Posterior vena cava (tissue), 2 donors: ENCODE data around the gene UGGT2. TPM values are rescaled to one million over a fixed set of nuclear protein-coding genes. Genes with fewer than 3 reads are reported as not detected.
"Not testable (repeated sequence)": the region's sequence is repeated elsewhere in the genome, so short reads cannot be mapped to it uniquely, and the experiment has no call there.

Experiments used
- DNase-seq: peaks from one replicate; pipeline ENCODE4 v3.0.0-alpha.2; 2020; ENCODE audit warnings: low spot score
- intact Hi-C, 2 donors: fragments of 100-400 bp; cut with DNase I; formaldehyde crosslinking; loops; one replicate each; pipeline versions ENCODE4 v1.14.1 to v1.14.2; 2022 to 2023
- total RNA-seq, 2 donors: library from RNA; stranded (reverse); fragmentation: NEBNext Ultra II Directional; extraction: Animal tissue kit (Norgen Biotek cat#: 25700); gene quantifications; one replicate each; pipeline ENCODE4 v1.2.1, GENCODE V29; 2021
- donor health status: DM: yes; HTN: yes; CAD: no.
- donor health status: DM: yes; HTN: yes; CAD: no.

Gene UGGT2
- total RNA-seq, 2 donors from 2014 or later: 53.9 to 59.1 TPM

DNA sequence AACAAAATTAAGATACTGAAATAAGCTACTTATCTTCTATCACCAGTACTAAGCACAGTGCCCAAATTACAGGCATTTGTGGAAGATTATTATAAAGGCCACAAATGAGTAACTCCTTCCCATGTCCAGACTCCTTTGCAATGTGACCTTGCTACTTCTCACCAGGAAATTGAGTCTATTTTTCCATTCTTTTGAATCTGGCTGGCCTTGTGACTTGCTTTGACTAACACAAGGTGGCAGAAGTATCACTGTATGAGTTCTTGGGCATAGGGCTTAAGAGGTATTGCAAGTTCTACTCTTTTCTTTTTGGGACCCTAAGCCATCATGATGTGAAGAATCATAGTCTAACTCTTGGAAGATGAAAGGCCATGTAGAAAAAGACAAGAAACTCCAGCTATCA, 49.9 kb downstream of the UGGT2 start:
- intact Hi-C loops: no loop called here
- no peak for DNase-seq

DNA sequence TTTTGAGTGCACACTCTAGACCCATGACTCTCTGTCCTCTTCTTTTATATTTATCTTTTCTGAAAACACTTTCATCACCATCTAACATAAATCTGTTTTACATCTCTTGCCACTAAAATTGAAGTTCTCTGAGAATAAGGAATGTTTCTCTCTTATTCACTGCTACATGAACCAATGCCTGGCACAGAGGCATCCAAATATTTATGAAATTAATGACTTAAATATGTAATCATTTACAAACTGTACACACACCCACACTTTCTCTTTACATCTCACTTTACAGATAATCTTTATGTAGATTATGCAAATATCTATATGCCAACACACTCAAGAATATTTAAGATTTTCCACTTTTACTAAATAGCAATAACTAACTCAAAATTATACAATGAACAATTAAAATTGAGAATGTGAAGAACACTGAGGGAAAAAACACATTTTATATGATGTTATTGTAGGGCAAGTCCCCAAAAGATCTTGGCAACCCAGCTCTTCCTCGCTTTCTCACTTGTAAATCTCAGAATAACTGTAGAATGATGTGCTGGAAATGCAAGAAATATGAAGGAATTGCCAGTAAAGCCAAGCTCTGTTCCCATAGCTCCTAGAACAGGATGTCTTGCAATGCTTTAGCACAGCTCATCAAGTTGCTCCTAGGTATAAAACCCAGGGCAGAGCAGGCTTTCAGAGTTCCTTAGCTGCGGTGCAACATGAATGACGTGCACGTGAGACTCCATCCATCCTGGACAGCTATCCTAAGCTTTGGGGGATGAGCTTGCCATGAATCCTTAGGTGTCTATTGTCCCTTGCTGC, 50.7 kb downstream of the UGGT2 start:
- intact Hi-C loops: no loop called here
- DNase-seq: no peak

DNA sequence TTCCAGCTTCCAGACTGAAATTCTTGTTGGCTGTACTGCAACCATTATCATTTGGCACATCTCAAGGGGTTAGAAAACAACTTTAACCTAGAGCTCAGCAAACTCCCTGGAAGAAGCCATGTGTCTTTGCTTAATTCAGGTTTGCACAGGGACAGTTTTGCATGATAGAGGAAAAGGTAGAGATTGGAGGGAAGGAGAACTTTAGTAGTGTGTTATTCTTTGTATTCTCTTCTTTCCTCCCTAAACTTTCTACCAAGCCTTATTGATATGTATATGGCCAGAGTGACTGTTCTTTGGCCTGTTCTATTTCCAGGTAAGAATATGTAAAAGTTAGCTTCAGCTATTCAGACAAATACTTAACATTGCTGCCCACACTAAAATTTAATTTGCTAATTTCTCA, 53.1 kb downstream of the UGGT2 start:
- no peak for DNase-seq
- intact Hi-C loops: no loop called here

DNA sequence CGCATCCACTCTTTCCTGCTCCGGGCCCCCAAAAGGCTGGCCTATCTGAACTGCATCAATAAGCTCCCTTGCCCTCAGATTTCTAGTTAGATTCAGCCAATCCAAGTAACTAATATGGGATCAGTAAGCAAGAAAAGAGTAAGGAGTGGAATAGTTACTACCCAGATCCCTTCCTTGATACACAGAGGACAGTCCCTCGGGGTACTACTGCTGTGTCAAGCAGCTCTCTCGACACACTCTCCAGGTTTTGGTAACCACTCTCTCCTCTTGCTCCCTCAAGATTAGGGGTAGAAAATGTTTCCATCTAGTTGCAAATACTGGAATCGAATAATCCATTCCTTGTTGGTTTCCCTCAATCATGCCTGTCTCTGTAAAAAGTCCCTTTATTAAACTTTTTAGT, 65.4 kb downstream of the UGGT2 start:
- DNase-seq: no peak
- intact Hi-C loops: no loop called here

DNA sequence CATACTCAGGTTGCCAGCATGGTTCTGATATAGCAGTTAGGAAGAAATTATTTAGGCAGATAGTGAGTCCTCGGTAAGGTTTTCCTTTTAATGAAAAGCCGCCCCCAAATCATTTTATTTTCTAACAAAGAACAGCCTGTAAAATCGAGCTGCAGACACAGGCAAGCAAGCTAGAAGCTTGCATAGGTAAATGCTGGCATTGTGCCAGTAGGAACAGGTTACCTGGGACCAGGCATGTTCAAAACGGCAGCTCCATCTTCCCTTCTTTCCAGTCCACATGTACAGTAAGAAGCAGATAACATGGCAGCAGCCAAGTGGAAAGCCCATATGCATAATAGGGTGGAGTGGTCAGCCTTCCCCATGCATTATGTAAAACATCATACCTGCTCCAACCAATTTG, 71.1 kb downstream of the UGGT2 start:
- DNase-seq: no peak
- intact Hi-C loops: no loop called here

DNA sequence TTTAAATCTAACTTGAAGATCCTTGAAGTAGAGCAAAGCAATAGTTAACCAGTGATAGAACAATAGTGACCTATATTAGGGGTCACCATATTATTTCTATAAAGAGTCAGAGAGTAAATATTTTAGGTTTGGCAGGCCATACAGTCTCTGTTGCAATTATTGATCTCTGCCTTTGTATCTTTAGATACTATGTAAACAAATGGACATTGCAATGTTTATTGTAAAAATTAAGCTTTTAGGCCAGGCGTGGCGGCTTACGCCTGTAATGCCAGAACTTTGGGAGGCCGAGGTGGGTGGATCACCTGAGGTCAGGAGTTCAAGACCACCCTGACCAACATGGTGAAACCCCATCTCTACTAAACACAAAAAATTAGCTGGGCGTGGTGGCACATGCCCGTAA, 80.5 kb downstream of the UGGT2 start:
- DNase-seq, intact Hi-C loops: not testable (repeated sequence)

DNA sequence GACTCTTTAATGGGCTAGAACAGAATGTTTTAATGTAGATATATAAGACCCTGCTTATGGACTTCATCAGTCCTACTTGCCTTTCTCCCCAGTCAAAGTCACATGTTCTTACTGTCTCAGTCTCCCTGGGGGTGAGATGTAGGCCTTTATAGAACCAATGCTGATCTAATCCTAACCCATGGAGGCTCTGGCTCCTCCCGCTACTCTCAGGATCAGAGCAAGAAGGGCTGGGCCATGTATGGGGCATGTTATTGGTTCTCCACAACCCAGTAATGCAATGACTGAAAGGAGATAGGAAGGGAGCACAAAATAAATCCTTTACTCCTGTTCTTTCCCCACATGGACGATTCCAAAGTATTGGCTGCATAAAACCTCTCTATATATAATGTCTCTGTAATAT, 82.3 kb downstream of the UGGT2 start:
- intact Hi-C loops: no loop called here
- no peak for DNase-seq

DNA sequence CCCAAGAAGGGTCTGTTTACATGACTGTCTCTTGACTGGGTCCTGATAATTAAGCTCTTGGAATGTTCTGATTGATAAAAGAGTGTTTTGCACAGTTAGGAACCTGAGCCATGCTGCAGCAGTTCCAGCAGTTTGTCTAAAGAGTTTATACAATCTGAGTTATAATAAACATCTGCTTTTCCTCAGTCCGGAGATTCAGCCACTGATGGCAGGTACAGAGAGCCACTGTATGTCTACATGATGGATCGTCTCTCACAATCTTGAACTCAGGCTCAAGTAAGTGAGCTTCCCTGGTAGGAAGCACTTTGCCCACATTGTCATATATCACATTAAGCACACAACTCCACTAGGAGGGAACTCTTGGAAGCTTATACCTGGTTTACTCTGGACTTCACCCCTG, 84.3 kb downstream of the UGGT2 start:
- intact Hi-C loops: no loop called here

DNA sequence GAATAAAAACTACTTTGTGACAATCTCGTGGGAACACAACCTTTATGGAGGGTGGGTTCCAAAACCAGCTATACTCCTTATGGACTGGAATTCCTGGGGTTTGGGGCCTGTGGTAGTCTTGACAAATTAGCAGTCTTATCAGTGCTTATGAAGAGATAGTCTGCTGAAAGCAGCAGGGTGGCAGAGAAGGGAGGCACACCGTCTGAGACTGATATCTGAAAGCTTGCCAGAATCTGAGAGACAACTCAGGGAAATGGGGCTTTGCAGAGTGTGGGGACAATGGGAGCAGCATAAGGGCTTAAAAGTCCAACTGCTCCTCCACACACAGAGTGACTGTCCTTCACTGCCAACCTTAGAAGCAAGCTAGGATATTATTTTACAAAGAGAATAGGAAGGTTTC, 95.9 kb downstream of the UGGT2 start:
- intact Hi-C loops: no loop called here

More for the DNA sequence above, 84.3 kb downstream of the UGGT2 start:
- DNase-seq: no peak

DNA sequence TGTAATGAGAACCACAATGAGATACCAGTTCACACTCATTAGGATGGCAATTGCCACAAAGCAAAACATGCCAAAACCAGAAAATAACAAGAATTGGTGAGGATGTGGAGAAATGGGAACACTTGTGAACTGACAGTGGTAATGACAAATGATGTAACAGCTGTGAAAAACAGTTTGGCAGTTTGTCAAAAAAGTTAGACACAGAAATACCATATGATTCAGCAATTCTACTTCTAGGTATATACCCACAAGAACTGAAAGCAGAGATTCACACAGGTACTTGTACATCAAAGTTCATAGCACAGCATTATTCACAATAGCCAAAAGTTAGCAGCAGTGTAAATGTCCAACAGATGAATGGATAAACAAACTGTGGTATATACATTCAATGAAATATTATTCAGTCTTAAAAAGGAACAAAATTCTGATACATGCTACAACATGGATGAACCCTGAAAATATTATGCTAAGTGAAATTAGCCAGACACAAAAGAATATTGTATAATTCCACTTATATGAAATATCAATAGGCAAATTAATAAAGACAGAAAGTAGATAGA, 96.5 kb downstream of the UGGT2 start:
- DNase-seq: no peak

More for the DNA sequence above, 95.9 kb downstream of the UGGT2 start:
- no peak for DNase-seq

DNA sequence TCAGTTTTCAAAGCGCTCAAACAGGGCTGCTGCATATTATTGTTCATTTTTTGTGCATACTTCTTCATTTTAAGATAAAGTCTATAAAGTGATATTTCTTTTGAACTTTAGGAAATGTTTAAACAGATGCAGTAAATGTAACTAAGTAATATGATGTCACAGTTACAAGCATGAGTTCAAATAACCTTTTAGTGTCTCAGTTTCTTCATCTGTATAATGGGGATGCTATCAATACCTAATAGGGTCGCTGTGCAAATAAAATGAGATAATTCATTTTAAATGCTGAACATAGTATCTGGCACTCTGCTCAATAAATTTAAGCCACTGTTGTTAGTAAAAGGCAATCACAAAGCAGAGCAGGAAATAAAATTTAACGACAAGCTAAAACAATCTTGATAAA, 97.5 kb downstream of the UGGT2 start:
- no peak for DNase-seq
- intact Hi-C loops: no loop called here

More for the DNA sequence above, 96.5 kb downstream of the UGGT2 start:
- intact Hi-C loops: no loop called here

DNA sequence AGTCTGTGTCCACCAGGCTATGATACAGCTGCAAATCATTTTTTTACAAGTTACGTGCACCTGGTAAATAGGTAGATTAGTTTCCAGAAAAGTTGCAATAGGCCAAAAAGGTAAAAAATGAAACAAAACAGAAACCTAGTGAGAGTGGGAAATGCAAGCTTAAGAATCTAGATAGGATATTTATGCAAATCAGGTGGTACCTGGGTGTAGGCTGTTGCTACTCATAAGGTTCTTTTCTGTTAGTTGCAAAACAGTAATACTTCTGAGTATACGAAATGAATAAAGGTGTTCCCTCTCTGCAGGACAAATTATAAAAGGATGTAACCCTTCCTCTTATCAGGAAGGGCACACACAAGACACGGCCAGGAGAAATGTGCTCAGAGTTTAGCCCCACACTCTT, 97.9 kb downstream of the UGGT2 start:
- intact Hi-C loops: no loop called here
- no peak for DNase-seq

DNA sequence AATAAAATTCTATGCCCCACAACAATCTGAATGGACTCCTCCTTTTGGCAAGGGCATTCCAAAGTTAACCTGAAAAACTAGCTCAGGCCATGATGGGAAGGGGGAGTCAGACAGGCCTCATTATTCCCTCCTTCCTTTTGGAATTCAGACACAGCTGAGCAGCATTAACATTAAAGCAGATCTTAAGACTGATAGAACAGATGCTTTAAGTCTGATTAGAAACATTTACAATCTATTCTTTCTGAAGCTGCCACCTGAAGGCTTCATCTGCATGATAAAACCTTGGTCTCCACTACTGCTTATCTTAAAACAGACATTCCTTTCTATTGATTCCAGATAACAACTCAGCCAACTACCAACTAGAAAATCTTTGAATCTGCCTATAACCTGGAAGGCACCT, 98.9 kb downstream of the UGGT2 start:
- intact Hi-C loops: no loop called here
- no peak for DNase-seq

DNA sequence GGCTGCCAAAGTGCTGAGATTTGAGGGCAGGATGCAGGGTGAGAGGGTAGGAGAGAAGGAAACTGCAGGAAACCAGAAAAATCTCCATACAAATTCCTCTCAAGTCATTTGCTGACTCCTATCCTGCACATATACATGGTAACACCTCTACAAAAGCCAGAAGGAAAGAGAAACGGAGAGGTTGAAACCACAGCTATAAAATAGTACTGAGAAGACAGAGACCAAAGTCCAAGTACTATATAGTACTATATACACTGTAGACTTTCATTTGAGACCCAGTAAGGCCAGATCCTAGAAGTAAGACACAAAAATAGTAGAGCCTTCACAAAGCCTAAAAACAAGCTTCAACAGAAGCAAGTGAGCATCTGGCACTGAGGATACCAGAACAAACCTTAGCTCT, 103.1 kb downstream of the UGGT2 start:
- intact Hi-C loops: no loop called here
- DNase-seq: no peak

DNA sequence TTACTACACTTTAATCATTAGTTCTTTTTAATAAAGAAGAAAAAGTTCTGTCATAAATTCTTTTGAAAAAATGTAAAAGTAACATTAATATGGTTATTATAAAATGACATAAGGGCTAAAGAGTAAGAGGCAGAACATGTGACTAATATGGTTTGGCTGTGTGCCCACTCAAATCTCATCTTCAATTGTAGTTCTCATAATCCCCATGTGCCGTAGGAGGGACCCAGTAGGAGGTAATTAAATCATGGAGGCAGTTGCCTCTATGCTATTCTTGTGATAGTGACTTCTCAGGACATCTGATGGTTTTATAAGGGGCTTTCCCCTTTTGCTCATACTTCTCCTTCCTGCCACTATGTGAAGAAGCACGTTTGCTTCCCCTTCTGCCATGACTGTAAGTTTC, 104.5 kb downstream of the UGGT2 start:
- no peak for DNase-seq
- intact Hi-C loops: no loop called here

DNA sequence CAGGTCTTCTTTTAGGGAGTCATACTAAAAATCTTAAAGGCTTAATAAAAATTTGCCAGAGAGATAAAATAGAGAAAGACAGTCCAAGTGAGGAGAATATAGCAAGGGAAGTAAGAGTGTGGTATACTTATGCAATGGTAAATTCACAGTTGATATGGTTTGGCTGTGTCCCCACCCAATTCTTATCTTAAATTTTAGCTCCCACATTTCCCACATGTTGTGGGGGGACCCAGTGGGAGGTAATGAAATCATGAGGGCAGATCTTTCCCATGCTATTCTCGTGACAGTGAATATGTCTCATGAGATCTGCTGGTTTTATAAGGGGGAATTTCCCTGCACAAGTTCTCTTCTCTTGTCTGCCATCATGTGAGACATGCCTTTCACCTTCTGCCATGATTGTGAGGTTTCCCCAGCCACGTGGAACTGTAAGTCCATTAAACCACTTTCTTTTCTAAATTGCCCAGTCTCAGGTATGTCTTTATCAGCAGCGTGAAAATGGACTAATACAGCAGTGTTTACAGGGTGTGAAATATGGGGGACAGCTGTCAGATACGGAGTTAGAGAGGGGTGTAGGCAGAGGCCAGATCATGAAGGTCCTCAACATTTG, 115.4 kb downstream of the UGGT2 start:
- intact Hi-C loops: no loop called here

DNA sequence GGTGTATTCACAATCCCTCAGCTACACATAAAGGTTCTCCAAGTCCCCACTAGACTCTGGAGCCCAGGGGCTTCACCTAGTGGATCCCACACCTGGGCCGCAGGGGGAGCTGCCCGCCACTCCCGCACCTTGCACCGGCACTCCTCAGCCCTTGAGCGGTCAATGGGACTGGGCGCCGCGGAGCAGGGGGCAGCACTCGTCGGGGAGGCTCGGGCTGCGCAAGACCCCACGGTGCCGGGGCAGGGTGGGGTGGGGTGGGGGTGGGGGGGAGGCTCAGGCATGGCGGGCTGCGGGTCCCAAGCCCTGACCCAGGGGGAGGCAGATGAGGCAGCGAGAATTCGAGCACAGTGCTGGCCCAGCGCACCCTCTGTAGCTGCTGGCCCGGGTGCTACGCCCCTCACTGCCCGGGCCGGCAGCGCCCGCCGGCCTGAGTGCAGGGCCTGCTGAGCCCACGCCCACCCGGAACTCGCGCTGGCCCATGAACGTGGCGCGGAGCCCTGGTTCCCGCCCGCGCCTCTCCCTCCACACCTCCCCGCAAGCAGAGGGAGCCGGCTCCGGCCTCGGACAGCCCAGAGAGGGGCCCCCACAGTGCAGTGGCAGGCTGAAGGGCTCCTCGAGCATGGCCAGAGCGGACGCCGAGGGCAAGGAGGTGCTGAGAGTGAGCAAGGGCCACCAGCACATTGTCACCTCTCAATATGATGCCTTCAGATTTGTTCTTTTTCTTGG, 121.7 kb downstream of the UGGT2 start:
- intact Hi-C loops: no loop called here
- DNase-seq: peak; percentile 76

More for the DNA sequence above, 115.4 kb downstream of the UGGT2 start:
- DNase-seq: no peak

DNA sequence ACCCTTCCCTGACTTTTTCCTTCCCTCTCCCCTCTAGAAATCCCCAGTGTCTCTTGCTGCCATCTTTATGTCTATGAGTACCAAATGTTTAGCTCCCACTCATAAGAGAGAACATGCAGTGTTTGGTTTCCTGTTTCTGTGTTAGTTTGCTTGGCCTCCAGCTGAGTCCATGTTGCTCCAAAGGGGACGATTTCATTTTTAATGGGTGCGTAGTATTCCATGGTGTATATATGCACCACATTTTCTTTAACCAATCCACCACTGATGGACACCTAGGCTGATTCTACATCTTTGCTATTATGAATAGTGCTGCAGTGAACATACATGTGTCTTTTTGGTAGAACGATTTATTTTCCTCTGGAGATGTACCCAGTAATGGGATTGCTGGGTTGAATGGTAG, 123.8 kb downstream of the UGGT2 start:
- no peak for DNase-seq
- intact Hi-C loops: no loop called here

DNA sequence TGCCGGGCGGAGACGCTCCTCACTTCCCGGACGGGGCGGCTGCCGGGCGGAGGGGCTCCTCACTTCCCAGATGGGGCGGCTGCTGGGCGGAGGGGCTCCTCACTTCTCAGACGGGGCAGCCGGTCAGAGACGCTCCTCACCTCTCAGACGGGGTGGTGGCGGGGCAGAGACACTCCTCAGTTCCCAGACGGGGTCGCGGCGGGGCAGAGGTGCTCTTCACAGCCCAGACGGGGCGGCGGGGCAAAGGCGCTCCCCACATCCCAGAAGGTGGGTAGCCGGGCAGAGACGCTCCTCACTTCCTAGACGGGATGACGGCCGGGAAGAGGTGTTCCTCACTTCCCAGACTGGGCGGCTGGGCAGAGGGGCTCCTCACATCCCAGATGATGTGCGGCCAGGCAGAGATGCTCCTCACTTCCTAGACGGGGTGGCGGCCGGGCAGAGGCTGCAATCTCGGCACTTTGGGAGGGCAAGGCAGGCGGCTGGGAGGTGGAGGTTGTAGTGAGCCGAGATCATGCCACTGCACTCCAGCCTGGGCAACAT, 124.8 kb downstream of the UGGT2 start:
- peak; percentile 76 for DNase-seq
- intact Hi-C loops: not testable (repeated sequence)

DNA sequence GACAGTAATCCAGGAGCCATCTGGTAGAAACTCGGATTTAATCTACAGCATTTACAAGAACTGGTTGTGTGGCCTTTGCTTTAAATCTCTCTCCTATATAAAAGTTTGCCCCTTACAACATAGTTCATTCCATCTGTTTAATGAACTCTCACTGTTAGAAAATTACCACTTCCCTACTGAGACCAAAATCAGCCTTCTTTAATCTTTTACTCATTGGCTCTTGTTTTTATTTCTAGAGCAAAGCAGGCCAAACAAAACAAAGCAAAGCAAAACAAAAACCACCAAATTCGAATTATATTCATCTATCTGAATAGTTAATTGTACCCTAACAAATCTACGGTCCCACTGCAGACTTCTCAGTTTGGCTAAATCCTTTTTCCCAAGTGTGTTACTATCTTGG, 127.0 kb downstream of the UGGT2 start:
- DNase-seq: no peak
- intact Hi-C loops: no loop called here
